TTC549 (cell line): ENCODE data around the gene INSC.

ENCODE experiments used
- FAIRE-seq: peaks from 2 replicates; lab custom pipeline; 2012; peaks lifted over from hg19 to GRCh38; lab: Jason Lieb, UNC

Gene INSC

DNA sequence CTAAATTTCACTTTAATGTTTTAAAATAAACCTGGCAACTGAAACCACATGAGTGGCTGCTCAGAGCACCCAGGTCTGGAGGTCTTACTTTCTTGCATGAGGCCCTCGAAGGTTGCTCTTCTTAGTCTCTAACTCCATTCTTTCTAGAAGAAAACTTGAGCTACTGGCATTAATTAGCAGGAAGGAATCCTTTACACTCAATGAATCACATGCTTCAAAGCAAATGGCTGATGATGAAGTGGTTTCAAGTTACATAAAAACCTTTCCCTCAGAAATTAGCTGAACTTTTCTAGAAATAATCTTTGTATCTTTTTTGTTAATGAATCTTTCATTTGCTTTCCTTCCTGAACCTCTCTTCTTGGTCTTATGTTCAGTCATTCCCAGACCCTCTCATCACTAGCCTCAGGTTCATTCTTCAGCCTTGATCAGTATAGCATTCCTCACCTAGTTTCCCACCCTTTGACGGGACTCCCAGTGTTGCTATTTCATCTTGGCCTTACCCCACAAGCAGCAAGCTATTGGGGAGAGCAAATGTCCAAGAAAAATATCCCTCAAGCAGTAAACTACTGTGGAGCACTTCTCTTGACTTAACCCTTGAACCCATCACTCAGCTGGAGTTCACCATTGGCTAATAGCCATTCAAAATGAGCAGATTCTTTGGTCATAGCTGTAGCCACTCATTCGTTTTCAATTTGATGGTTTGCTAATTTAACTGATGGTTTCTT is 75.1 kb downstream of the INSC start:
- no peak for FAIRE-seq

DNA sequence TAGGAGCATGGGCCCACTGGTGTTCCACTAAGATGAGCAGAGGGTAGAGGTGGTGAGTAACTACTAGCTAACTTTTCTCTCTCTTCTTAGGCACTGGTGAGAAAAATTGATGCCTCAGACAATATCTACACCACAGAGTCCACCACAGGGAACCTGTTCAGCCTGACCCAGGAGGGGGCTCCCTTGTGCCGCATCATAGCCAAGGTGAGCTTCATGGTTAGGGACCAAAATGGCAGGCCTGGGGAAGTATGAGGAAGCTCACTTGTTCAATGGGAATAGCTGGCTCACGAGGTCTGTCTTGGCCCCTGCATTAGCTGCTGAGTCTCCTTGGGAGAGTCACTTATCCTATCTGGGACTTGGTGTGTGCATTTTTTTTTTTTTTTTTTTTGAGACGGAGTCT is 75.9 kb downstream of the INSC start:
- FAIRE-seq: no peak

DNA sequence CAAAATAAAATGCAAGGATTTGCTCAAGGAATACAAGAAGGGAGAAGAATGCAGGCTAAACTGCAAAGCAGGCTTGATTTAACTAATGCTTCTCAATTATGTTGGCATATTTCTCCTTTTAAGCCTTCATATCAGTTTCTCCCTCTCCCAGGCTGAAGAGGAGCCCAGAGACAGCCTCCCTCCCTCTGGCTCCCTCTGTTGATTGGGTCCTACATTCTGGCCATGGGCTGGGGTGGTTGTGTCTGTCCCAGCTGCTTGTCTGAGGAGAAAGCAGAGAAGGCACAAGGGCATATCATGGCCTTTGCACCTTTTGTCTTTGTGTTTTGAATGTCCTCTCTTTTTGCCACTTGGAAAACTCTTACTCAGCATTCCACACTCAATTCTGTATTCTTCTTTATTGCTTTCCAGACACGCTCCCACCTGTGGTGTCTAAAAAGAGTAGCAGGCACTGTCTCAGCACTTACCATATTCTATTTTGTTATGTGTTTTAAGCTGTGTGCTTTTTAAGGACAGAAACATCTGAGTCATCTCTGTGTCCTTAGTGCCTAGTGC is 77.4 kb downstream of the INSC start:
- no peak for FAIRE-seq

DNA sequence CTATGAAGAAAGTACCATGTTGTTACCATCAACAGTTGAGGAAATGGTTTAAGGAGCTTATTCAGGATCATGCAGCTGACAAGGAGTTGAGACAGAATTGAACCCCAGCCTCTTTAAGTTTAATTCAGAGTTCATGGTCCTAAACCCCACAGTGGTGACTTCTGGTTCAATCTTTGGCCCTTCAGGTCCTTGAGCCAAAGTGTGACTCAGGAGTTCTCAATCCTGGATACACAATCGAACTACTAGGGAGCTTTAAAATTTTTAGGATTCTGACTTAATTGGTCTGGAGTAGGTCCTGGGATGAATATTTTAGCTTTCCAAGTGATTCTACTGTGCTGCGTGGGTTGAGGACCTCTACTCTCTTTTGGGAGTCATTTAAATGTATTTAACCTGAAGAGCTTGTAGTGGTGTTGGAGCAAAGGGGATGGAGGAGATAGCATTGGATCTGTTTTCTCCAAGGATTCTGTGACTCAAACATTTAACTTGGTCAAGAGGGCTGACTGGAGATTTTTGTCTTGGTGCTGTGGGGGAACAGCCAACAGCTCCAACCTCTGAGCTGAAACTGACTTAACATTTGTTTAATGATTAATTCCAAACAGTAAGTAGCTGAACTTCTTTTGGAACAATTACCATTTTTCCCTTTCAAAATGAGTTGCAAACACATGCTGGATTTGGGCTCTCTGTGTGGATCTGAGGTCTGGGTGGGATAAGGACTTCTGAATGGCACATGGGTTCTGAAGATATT is 80.1 kb downstream of the INSC start:
- no peak for FAIRE-seq

DNA sequence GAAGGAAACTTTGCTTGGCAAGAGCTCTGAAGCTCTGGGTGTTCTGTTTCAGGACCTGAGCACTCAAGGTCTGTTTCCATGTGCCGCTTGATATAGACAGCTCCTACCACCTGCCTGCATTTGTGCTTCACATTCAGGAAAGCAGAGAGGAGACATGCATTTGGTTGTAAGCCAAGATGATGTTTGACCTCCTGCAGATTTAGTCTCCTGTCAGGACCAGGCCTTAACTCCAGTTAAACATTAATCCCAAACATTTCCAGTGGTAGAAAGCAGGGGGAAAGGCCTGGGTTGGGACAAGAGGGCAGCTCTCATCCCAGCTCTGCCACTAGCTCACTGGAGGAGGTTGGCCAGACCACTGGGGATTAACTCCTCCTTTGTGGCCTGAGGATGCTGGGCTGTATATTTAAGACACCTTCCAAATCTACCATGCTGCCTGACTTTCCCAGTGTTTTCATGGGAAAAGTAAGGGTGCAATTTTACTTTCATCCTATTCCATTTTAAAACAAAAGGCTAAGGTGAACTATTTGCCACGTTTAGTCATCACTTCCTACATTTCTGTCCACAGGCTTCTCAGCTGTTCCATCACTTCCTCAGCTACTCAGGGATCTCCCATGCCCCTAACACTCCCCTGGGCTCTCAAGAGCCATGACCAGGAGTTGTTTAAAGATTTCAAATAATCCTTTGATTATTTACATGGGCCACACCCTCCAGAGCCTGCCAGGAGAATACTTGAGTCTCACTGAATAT is 80.9 kb downstream of the INSC start:
- no peak for FAIRE-seq

DNA sequence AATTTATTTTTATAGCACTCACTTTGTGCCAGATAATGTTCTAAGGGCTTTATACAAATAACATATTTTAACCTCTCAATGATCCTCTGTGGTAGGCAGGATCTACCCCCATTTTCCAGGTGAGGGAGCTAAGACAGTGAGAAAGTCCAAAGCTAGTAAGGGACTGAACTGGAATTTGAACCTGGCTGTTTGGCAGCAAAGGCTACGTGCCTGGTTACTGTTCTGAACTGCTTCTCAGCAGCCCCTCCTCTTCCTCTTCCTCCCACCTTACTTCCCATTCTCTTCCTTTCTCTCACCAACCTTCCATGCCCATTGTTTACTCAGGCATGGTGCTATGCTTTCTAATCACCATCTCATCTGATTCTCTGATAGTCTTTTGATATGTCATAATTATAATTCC is 82.0 kb downstream of the INSC start:
- no peak for FAIRE-seq

DNA sequence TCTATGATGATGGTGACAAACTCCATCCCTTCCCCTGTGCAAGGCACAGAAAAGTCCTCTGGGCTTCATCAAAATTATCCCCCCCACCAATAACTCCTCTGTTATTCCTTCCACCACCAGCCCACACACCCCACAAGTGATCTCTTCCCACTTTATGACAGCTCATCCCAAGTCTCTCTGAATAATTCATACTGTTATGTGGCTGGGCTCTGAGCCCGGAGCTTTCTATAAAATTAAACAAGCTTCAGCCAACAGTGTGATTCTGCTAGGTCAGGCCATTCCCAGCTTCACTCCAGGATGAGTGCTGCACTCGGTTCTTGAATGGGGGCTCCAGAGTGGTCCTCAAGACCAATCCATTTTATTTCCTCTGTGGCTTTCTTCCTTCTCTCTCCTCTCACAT is 83.0 kb downstream of the INSC start:
- FAIRE-seq: no peak

DNA sequence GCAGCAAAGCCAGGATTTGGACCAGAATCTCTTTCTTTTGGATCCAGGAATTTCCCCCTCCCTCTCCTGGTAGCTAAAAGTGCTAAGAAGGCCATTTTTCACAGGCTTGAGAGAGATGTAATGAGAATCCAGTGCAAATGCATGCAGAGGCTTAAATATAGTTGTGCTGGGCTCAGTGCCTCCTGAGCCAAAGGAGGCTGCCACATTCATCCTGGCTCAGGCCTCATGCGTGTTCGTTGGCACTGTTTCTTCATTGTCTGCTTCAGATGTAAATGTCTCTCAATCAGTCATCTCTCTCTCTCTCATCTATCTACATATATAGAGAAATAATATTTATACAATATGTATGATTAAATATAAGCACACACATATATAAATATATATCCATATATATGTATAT is 83.6 kb downstream of the INSC start:
- no peak for FAIRE-seq

DNA sequence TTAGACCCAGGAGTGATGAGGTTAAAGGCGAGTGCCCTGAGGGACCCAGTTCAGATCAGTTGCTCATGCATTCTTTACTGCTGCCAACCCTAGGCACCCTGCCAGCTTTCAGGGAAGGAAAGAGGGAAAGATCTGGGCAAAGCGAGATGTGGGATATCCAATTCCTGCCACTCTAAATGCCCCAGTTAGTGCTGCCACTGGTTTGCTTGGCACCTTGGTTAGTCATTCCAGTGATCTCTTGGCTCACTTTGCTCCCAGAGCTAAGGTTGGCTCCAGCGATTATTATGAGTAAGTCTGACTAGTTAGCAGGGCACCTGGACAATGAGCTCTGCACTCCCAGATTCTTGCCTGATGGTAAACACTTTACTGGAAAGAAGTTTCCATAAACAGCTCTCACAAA is 85.0 kb downstream of the INSC start:
- FAIRE-seq: no peak

DNA sequence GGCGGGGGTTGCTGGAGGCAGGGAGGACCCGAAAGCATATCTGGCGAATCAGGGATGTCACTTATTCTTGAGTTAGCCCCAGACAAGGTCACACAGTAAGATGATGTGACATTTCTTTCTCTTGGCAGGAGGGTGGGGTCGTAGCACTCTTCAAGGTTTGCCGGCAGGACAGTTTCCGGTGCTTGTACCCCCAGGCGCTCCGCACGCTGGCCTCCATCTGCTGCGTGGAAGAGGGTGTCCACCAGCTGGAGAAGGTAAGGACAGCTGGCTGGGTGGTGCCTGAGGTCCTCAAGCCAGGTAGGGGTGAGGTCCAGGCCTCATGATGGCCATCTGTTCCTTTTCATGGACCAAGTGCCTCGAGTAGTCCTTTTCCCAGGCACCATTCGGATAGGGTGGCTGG is 86.0 kb downstream of the INSC start:
- no peak for FAIRE-seq

DNA sequence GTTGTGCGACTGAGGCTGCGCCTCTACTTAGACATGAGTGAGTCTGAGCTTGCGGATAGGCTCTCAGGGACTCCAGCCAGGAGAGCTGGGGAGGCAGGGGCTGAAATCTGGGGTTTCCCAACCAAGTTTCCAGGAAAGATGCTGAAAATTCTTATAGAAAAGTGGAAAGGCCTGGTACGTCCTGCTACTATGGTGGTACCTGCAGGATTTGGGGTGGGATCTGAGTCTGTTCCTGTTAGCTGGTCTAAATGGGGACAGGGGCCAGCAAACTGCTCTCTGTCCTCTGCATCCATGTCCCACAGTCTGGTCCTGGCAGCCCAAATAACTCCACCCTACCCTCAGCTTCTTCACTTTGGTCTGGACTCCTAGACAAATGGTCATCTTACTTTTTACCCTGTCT is 86.9 kb downstream of the INSC start:
- no peak for FAIRE-seq

DNA sequence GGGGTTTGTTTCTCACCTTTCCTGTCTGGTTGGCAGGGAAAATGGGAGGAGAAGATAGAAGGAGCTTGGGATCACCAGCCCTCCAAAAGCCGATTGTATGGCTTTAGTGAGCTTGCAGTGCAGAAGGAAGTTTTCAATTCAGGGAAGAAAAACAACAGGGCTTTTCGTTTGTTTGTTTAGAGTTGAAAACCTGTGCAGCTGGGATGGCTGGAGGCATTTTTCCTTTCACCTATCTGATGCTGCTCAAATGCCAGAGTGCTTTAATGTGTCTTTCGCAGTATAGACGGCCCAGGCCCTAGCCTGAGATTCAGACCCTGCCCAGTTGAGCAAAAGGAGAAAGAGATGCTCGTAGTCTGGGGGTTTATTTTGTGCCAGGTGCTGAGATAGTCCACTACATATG is 87.9 kb downstream of the INSC start:
- FAIRE-seq: no peak

DNA sequence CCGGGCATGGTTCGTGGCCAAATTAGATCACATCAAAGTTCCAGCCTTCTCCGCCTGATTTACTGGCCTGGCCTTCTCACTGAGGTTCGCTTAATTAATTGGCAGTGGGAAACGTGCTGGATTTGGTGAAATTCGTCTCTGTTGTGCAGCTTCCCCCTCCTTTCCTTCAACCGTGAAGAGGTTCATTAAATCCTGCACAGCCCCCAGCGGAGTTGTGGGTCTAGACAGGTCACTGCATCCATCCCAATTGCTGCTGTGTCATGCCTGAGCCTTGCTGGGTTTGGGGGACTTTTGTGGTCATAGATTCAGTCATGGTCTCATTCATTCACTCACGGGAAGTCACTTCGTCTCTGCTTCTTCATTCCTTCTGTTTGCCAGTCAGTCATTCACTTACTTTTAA is 90.0 kb downstream of the INSC start:
- no peak for FAIRE-seq

DNA sequence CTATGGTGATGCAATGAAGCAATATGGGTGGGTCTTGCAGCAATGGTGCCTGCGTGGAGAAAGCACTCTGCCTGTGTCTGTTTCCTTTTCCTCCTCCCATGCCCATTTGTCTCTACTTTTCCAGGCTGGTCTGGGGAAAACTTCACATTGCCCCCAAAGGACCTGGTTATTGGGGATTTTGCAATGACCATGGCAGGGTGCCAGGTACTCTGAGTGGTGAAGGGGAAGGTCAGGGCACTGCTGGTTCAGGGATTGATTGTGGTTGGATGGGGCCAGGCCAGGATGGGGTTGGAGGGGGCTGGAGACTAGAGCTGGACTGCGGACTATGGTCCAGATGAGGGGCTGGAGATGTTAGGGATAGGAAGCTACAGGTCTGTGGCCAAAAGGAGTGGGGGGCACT is 92.1 kb downstream of the INSC start:
- no peak for FAIRE-seq

DNA sequence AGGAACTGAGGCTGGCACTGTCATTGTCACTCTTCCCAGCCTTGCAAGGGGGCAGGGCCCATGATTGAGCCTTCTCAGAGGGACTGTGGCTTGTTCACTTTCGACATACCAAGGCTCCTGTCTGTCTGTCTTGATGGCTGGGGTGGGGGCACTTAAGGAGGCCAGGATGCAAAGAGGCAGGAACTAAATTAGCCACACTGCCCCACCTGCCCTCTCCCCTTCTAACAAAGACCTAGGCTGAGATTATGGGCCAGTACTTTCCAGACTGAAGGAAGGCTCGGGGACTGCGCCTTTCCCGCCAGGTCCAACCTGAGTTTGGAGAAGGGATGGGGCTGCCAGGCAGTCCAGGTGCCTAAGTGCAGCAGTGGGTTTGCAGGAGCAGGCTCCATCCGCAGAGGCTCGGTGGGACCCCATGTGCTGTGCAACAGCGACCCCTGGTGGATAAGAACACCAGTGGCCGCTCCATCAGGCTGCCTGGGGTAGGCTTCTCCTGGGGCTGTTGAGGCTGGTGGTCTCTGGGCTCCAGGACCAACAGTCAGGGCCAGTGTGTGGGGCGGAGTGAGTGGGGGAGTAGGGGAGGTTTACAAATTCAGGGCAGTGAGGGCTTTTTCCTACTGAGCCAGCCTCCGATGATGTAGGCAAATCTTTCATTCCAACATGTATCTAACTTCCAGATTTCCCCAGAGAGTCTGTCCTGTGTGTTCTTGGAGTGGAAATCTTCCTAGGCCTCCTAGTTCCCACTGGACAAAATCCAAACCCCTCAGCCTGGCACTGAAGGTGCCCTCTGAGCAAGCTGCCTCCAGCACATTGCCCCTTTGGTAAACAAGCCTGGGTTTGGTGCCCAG is 93.9 kb downstream of the INSC start:
- FAIRE-seq: no peak

DNA sequence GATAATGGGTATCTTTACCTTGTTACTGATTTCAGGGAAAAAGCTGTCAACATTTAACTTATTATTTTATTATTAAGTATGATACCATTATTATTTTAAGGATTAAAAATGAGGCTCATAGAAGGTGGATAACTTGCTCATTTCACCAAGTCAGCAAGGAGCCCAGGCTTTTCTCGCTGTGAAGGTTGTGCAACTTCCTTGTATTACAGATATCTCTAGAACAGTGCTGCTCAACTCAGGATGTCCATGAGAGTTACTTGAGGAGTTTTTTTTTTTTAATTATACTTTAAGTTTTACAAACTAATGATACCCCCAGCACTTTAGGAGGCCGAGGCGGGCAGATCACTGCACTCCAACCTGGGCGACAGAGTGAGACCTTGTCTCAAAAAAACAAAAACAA is 98.2 kb downstream of the INSC start:
- no peak for FAIRE-seq

DNA sequence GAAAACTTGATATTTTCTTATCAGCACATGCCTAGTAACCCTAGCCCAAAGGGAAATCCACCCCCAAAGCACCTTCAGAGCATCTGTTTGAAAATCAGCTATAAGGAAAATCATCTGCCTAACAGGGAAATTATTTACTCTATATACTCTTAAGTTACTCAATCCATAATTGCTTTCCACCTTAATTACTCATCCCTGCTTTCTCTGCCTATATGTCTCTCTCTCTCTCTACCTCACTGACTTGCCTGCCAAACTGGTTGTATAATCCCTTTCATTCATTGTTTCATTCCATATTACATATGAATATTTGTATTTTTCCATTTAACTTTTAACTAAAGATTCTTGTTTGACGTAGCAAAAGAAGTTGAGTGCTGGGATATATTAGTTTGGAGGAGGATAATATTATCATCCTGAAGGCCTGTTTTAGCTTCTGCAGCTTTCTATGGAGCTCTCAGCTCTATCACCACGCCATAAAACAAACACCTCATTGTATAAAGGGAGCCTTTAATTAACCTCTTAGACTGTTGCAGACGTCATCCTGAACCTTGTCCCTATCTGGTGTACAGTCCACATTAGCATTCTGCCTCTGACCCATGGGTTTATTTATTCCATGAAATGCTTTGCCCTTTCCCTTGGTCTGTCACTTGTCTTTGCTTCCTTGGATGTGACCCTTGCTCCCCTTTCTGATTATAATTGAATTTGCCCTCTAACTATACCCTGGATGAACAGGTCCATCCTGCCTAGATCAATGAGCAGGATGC is 98.9 kb downstream of the INSC start:
- FAIRE-seq: no peak

DNA sequence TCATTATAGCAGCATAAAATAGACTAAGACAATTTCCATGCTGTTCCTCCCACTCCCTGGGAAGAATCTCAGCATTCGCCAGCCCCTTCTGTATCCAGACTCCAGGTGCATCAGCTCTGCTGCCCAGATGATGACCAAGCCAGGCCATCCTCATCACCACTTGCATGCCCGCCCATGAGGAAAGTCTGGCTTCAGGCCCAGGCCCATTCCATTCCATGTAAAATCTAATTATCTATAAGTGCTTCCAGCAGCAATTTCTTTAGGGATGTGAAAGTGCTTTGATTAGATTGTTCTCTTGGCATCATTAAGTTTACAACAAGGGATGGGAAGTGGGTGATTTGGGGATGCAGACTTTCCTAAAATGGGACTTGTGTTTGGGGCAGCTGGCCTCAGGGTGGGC is 100.3 kb downstream of the INSC start:
- FAIRE-seq: no peak

DNA sequence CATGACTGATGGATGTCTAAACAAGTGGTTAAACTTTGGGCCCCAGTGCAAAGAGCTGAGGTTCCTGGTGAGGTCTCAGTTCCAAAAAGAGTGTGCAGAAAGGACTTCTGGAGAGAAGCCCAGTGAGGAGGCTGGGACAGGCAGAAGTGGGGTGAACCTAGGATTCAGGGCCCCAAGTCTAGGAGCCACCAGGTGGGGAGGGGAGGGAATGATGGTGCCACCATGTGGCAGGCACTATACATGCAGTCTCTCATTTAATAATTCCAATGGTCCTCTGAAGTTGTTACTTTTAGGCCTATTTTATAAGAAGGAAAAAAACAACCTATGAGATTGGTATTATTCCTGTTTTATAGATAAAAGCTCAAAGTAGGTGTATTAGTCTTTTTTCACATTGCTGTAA is 102.0 kb downstream of the INSC start:
- FAIRE-seq: no peak

DNA sequence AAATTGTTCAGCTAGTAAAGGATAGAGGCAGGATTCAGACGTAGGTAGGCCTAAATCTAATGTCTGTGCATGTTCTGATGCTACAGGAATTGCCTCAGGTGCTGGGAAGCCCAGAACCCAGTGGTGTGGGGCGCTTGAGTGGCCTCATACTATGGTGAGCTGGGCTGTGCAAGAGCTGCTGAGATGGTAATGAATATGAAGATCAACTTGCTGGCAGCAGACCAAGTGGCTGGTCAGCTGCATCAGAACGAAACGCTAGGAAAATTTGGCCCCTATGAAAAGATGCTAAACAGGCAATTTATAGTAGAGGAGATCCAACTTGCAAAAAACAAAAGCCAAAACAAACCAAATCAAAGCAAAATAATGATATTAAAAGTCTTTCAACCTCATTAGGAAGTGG is 102.7 kb downstream of the INSC start:
- FAIRE-seq: no peak

DNA sequence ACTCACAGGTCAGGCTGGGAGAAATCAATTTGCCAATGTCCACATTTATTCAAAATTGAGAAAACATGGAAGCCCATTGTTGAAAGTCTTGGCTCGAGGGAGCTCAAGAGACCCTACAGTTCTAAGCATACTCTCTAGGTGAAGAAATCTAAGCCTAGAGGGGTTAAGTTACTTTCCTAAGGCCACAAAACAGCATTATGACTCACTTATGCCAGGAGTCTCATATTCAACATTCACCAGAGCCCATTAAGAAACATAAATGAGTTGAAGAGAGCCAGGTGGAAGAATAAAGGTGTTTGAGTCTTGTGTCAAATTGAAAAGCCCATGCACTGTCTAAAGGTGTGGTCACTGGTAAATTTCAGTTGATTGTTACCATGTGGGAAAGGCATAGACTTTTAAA is 108.1 kb downstream of the INSC start:
- no peak for FAIRE-seq

DNA sequence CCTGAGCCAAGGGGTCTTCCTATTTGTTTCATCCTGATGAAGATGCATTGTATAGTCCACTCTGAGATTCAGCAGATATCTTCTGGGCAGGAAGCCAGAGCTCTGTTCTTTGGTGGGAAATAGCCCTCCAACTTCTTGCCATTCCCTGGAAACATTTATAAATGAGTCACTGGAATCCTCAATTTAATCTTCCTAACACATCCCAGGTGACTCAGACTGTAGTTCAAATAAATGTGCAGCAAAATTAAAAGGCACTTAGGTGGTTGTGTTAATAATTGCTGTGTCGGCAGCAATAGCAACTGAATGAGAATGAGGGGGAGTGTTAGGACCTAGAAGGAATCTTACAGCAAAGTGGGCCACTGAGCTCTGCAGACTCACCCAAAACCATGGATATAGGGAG is 108.6 kb downstream of the INSC start:
- no peak for FAIRE-seq
